ENCODE measurements around the gene OR6C6. TPM values are rescaled to one million over a fixed set of nuclear protein-coding genes. Genes with fewer than 3 reads are reported as not detected.
"Not testable (repeated sequence)": the region's sequence is repeated elsewhere in the genome, so short reads cannot be mapped to it uniquely, and the experiment has no call there.

The OR6C6 gene
- polyA plus RNA-seq (2013): not detected

DNA sequence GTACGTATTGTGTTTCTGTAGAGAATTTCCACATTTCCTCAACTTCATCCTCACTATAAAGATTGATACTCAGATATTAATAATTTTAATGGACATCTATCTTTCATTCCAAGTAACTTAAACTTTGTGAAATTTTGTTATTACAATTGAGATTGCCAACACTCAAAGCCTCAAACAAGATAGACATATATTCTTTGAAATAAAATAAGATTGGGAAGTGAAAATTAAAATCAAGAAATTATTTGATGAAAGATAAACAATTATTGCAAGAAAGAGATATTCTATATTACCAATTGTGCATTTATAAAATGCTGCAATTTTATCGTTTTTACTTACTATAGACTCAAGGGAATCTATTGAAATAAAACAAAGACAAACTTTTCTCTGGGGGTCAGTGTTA lies at the start of gene OR6C6:
Gene OR6C6, minus strand, starts transcription at position 101 of the 400 bp plus-strand sequence. CDS start 1,337 bp downstream, outside the sequence.
- whole genome bisulfite sequencing (ENCODE audit: insufficient coverage): no CpG with 5 or more reads among the region's 2 CpGs

DNA sequence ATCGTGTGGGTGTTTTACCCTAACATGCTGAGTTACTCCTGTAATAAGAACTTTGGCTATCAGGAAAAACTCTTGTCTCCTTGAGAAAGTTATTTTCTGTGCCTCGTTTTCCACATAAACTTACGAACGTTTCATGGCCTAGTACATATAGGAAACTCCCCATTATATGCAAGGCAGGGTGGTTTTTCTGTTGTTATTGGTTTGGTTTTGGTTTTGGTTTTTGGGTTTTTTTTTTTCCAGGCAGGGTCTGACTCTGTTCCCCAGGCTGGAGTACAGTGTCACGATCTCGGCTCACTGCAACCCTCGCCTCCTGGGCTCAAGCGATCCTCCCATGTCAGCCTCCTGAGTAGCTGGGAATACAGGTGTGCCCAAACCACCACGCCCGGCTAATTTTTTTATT lies 39.6 kb upstream of the OR6C6 start:
- CTCF ChIA-PET: no interaction called here
- 99% methylated on average over 6 of the region's 10 CpGs for WGBS (ENCODE audit: insufficient coverage)

More for the DNA sequence above, at the start of gene OR6C6:
- no peak for DNase-seq
- Histone ChIP-seq H3K36me3 (ENCODE audit: control insufficient read depth in 4 of 4, insufficient read depth in 4 of 4, low read length in 3 of 4) (no peaks in the 10 kb centered on the region), H3K4me3 (ENCODE audit: control insufficient read depth in 1 of 7, extremely low read depth in 1 of 7, insufficient read depth in 4 of 7, low read depth in 2 of 7, low read length in 6 of 7) (no peak within 1 kb of the TSS), H3K9me3 (ENCODE audit: control extremely low read depth in 1 of 5, control insufficient read depth in 4 of 5, insufficient read depth in 2 of 5, low read depth in 1 of 5, low read length in 4 of 5) (peaks cover 0 to 2% (median 0%) of the 10 kb centered on the region in 5 experiments), H3K27ac (ENCODE audit: insufficient read depth in 1 of 2, low read depth in 1 of 2, low read length in 2 of 2, poor library complexity in 1 of 2, severe bottlenecking in 2 of 2) (no peak within 1 kb of the TSS), H3K4me1 (ENCODE audit: control extremely low read depth in 1 of 4, control insufficient read depth in 4 of 4, insufficient read depth in 4 of 4, low read length in 3 of 4) (no peaks in the 10 kb centered on the region), H3K27me3 (replicated peaks in 2 of 5; ENCODE audit: control insufficient read depth in 4 of 5, insufficient read depth in 5 of 5, low read length in 4 of 5) (peaks cover 0 to 7% (median 3%) of the 10 kb centered on the region in 5 experiments)
- ChIA-PET CTCF (no interaction called here), POLR2A (no interaction called here)

DNA sequence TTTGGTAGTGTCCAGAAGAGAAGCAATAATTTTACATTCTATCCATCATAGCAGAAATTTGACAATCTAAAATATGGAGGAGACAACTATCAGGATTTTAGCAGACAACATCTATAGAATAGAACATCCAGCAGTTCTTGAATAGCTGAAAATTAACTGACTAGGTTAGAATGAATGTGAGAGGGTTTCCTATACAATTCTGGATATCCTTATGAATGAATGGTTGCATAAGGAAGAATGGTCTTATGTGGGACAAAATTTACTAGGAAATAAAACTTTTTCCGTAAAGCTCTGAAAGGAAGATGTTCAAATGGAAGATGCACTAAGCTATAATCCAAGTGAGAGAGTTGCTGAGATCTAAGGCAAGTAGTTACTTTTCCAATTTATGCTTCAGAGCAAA lies 34.1 kb upstream of the OR6C6 start, which contains the start of gene OR6C3:
Gene OR6C3, plus strand, starts transcription at position 301 of the 400 bp plus-strand sequence. CDS start 955 bp downstream, outside the sequence.
- no peak within 1 kb of the TSS for H3K27ac ChIP-seq (ENCODE audit: insufficient read depth in 1 of 2, low read depth in 1 of 2, low read length in 2 of 2, poor library complexity in 1 of 2, severe bottlenecking in 2 of 2)
- POLR2A ChIA-PET: no interaction called here
- no peak within 1 kb of the TSS for H3K4me3 ChIP-seq (ENCODE audit: control insufficient read depth in 1 of 7, extremely low read depth in 1 of 7, insufficient read depth in 4 of 7, low read depth in 2 of 7, low read length in 6 of 7)
- CTCF ChIA-PET: no interaction called here
- no peaks in the 10 kb centered on the region for H3K9me3 ChIP-seq (ENCODE audit: control extremely low read depth in 1 of 5, control insufficient read depth in 4 of 5, insufficient read depth in 2 of 5, low read depth in 1 of 5, low read length in 4 of 5)
- no peaks in the 10 kb centered on the region for H3K4me1 ChIP-seq (ENCODE audit: control extremely low read depth in 1 of 4, control insufficient read depth in 4 of 4, insufficient read depth in 4 of 4, low read length in 3 of 4)
- no peaks in the 10 kb centered on the region for H3K36me3 ChIP-seq (ENCODE audit: control insufficient read depth in 4 of 4, insufficient read depth in 4 of 4, low read length in 3 of 4)
- no CpG with 5 or more reads among the region's 1 CpG for WGBS (ENCODE audit: insufficient coverage)
- DNase-seq: no peak
- peaks cover 0 to 6% (median 3%) of the 10 kb centered on the region in 5 experiments for H3K27me3 ChIP-seq (replicated peaks in 2 of 5; ENCODE audit: control insufficient read depth in 4 of 5, insufficient read depth in 5 of 5, low read length in 4 of 5)

More for the DNA sequence above, 39.6 kb upstream of the OR6C6 start:
- no peaks in the 10 kb centered on the region for H3K9me3 ChIP-seq (ENCODE audit: control extremely low read depth in 1 of 5, control insufficient read depth in 4 of 5, insufficient read depth in 2 of 5, low read depth in 1 of 5, low read length in 4 of 5)
- H3K27ac ChIP-seq (ENCODE audit: insufficient read depth in 1 of 2, low read depth in 1 of 2, low read length in 2 of 2, poor library complexity in 1 of 2, severe bottlenecking in 2 of 2): no peak overlapping the region
- POLR2A ChIA-PET: no interaction called here
- no peaks in the 10 kb centered on the region for H3K36me3 ChIP-seq (ENCODE audit: control insufficient read depth in 4 of 4, insufficient read depth in 4 of 4, low read length in 3 of 4)
- H3K27me3 ChIP-seq (replicated peaks in 2 of 5; ENCODE audit: control insufficient read depth in 4 of 5, insufficient read depth in 5 of 5, low read length in 4 of 5): peaks cover 0 to 6% (median 3%) of the 10 kb centered on the region in 5 experiments
- no peaks in the 10 kb centered on the region for H3K4me1 ChIP-seq (ENCODE audit: control extremely low read depth in 1 of 4, control insufficient read depth in 4 of 4, insufficient read depth in 4 of 4, low read length in 3 of 4)
- DNase-seq: no peak
- H3K4me3 ChIP-seq (ENCODE audit: control insufficient read depth in 1 of 7, extremely low read depth in 1 of 7, insufficient read depth in 4 of 7, low read depth in 2 of 7, low read length in 6 of 7): no peak overlapping the region

DNA sequence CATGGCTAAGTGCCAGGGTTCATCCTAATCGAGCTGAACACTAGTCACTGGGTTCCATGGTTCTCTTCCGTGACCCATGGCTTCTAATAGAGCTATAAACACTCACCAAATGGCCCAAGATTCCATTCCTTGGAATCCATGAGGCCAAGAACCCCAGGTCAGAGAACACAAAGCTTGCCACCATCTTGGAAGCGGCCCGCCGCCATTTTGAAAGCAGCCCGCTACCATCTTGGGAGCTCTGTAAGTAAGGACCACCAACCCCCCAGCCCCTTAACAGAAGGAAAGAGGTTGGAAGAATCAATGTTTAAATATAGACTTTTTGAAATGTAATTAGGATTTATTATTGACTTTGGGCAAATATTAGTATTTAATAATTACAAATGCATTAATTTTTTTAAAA lies 29.4 kb upstream of the OR6C6 start:
- DNase-seq; H3K27me3 ChIP-seq (replicated peaks in 2 of 5; ENCODE audit: control insufficient read depth in 4 of 5, insufficient read depth in 5 of 5, low read length in 4 of 5); H3K4me3 ChIP-seq (ENCODE audit: control insufficient read depth in 1 of 7, extremely low read depth in 1 of 7, insufficient read depth in 4 of 7, low read depth in 2 of 7, low read length in 6 of 7); H3K4me1 ChIP-seq (ENCODE audit: control extremely low read depth in 1 of 4, control insufficient read depth in 4 of 4, insufficient read depth in 4 of 4, low read length in 3 of 4); CTCF ChIA-PET; H3K9me3 ChIP-seq (ENCODE audit: control extremely low read depth in 1 of 5, control insufficient read depth in 4 of 5, insufficient read depth in 2 of 5, low read depth in 1 of 5, low read length in 4 of 5); H3K36me3 ChIP-seq (ENCODE audit: control insufficient read depth in 4 of 4, insufficient read depth in 4 of 4, low read length in 3 of 4); H3K27ac ChIP-seq (ENCODE audit: insufficient read depth in 1 of 2, low read depth in 1 of 2, low read length in 2 of 2, poor library complexity in 1 of 2, severe bottlenecking in 2 of 2): not testable (repeated sequence)
- POLR2A ChIA-PET: interaction anchor here (0.6 kb wide), 1 partner anchor 259 kb away, joined by 3 read pairs; no protein-coding TSS in a partner anchor
- WGBS (ENCODE audit: insufficient coverage): 100% methylated on average over 2 of the region's 6 CpGs

DNA sequence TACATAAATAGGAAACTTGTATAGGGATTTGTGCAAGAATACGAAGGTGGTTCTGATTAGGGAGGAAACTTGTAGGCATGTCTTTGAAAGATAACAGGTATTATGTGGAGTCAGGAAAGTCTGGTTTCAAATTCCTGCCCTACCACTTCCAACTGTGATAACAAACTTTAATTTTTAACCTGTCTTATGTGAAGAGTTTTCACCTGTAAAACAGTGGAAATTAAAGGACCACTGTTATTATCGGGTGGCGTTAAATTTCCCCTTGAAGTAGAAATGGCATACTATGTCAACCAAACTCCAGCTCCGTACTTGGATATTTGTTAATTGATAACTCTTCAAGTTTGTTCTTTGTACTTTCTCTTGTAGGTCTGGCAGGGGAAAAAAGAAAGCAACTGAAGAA lies 23.8 kb upstream of the OR6C6 start:
- no peak for DNase-seq
- ChIA-PET POLR2A (no interaction called here), CTCF (no interaction called here)
- H3K4me3 ChIP-seq (ENCODE audit: control insufficient read depth in 1 of 7, extremely low read depth in 1 of 7, insufficient read depth in 4 of 7, low read depth in 2 of 7, low read length in 6 of 7): no peak overlapping the region
- H3K36me3 ChIP-seq (ENCODE audit: control insufficient read depth in 4 of 4, insufficient read depth in 4 of 4, low read length in 3 of 4): no peaks in the 10 kb centered on the region
- H3K27ac ChIP-seq (ENCODE audit: insufficient read depth in 1 of 2, low read depth in 1 of 2, low read length in 2 of 2, poor library complexity in 1 of 2, severe bottlenecking in 2 of 2): no peak overlapping the region
- 100% methylated on average over 3 of the region's 4 CpGs for WGBS (ENCODE audit: insufficient coverage)
- no peaks in the 10 kb centered on the region for H3K4me1 ChIP-seq (ENCODE audit: control extremely low read depth in 1 of 4, control insufficient read depth in 4 of 4, insufficient read depth in 4 of 4, low read length in 3 of 4)
- peaks cover 0 to 5% (median 0%) of the 10 kb centered on the region in 5 experiments for H3K9me3 ChIP-seq (ENCODE audit: control extremely low read depth in 1 of 5, control insufficient read depth in 4 of 5, insufficient read depth in 2 of 5, low read depth in 1 of 5, low read length in 4 of 5)
- H3K27me3 ChIP-seq (replicated peaks in 2 of 5; ENCODE audit: control insufficient read depth in 4 of 5, insufficient read depth in 5 of 5, low read length in 4 of 5): peaks cover 0 to 3% (median 0%) of the 10 kb centered on the region in 5 experiments

DNA sequence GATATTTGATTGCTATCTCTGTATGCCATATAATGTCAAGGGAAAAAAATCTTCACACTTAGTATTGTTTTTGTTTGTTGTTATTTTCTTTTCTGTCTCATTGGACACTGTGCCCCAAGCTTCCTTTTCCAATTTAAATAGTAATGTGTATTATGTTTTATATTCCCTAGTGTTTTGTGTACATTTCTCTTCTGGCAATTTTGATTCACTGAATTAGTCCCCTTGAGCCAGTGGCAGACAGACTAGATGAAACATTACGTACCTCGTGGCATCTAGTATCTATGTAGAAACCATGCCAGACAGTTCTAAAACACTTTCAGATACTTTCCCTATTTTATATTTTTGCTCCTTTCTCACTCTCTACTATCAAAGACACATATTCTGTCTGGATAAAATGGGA lies 17.7 kb upstream of the OR6C6 start, which contains the start of gene OR6C1:
Gene OR6C1, plus strand, starts transcription at position 301 of the 400 bp plus-strand sequence. CDS start 6,257 bp downstream, outside the sequence.
- ChIA-PET CTCF (no interaction called here), POLR2A (no interaction called here)
- Histone ChIP-seq H3K27me3 (replicated peaks in 2 of 5; ENCODE audit: control insufficient read depth in 4 of 5, insufficient read depth in 5 of 5, low read length in 4 of 5) (peaks cover 0 to 3% (median 0%) of the 10 kb centered on the region in 5 experiments), H3K4me1 (ENCODE audit: control extremely low read depth in 1 of 4, control insufficient read depth in 4 of 4, insufficient read depth in 4 of 4, low read length in 3 of 4) (no peaks in the 10 kb centered on the region), H3K9me3 (ENCODE audit: control extremely low read depth in 1 of 5, control insufficient read depth in 4 of 5, insufficient read depth in 2 of 5, low read depth in 1 of 5, low read length in 4 of 5) (peaks cover 0 to 1% (median 0%) of the 10 kb centered on the region in 5 experiments), H3K4me3 (ENCODE audit: control insufficient read depth in 1 of 7, extremely low read depth in 1 of 7, insufficient read depth in 4 of 7, low read depth in 2 of 7, low read length in 6 of 7) (no peak within 1 kb of the TSS), H3K36me3 (ENCODE audit: control insufficient read depth in 4 of 4, insufficient read depth in 4 of 4, low read length in 3 of 4) (no peaks in the 10 kb centered on the region), H3K27ac (ENCODE audit: insufficient read depth in 1 of 2, low read depth in 1 of 2, low read length in 2 of 2, poor library complexity in 1 of 2, severe bottlenecking in 2 of 2) (no peak within 1 kb of the TSS)
- no peak for DNase-seq
- 92% methylated on average over 2 of the region's 2 CpGs for WGBS (ENCODE audit: insufficient coverage)

DNA sequence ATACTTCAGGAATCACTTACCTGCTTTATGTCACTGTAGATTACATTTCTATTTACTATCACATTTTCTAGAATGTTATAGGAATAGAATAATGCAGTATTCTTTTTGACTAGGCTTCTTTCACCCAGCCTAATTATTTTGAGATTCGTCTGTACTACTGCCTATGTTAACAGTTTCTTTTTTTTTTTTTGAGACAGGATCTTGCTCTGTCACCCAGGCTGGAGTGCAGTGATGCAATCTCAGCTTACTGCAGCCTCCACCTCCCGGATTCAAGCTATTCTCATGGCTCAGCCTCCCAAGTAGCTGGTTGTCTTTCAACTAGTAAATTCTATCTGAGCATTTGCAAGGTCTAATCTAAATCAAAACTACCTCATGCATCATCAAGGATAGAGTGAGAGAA lies 6.4 kb downstream of the OR6C6 start:
- Histone ChIP-seq H3K36me3 (ENCODE audit: control insufficient read depth in 4 of 4, insufficient read depth in 4 of 4, low read length in 3 of 4) (no peaks in the 10 kb centered on the region), H3K9me3 (ENCODE audit: control extremely low read depth in 1 of 5, control insufficient read depth in 4 of 5, insufficient read depth in 2 of 5, low read depth in 1 of 5, low read length in 4 of 5) (no peaks in the 10 kb centered on the region), H3K27me3 (replicated peaks in 2 of 5; ENCODE audit: control insufficient read depth in 4 of 5, insufficient read depth in 5 of 5, low read length in 4 of 5) (peaks cover 0 to 3% (median 2%) of the 10 kb centered on the region in 5 experiments), H3K4me1 (ENCODE audit: control extremely low read depth in 1 of 4, control insufficient read depth in 4 of 4, insufficient read depth in 4 of 4, low read length in 3 of 4) (no peaks in the 10 kb centered on the region), H3K27ac (ENCODE audit: insufficient read depth in 1 of 2, low read depth in 1 of 2, low read length in 2 of 2, poor library complexity in 1 of 2, severe bottlenecking in 2 of 2) (no peak overlapping the region), H3K4me3 (ENCODE audit: control insufficient read depth in 1 of 7, extremely low read depth in 1 of 7, insufficient read depth in 4 of 7, low read depth in 2 of 7, low read length in 6 of 7) (no peak overlapping the region)
- 100% methylated on average over 1 of the region's 2 CpGs for WGBS (ENCODE audit: insufficient coverage)
- DNase-seq: no peak
- CTCF ChIA-PET: no interaction called here
- POLR2A ChIA-PET: no interaction called here

Measured in common myeloid progenitor, CD34-positive (primary cell).